ENCODE measurements around the gene POU6F2. TPM values are rescaled to one million over a fixed set of nuclear protein-coding genes. Genes with fewer than 3 reads are reported as not detected.

POU6F2 gene
- total RNA-seq, 1 donor from 2014 or later, result 1.1 TPM

- H3K9me3 Mint-ChIP-seq (ENCODE audit: unreplicated experiment), result no peaks in the 10 kb centered on the region
- H3K4me3 Mint-ChIP-seq (ENCODE audit: unreplicated experiment), result no peak overlapping the region
- DNase-seq (ENCODE audit: low spot score), result no peak
- no peak for TF ChIP-seq CTCF (IDR thresholded peaks at IDR 0.05; ENCODE audit: unreplicated experiment)
- no peaks in the 10 kb centered on the region for H3K4me1 Mint-ChIP-seq (ENCODE audit: unreplicated experiment)
- H3K36me3 Mint-ChIP-seq (ENCODE audit: low read depth, unreplicated experiment), result no peaks in the 10 kb centered on the region
- no peak overlapping the region for H3K27ac Mint-ChIP-seq (ENCODE audit: unreplicated experiment)
- H3K27me3 Mint-ChIP-seq (ENCODE audit: unreplicated experiment), result peaks cover 1% of the 10 kb centered on the region
These were observed 39.7 kb downstream of the POU6F2 start for GRCh38 chr7:39017369-39017915.

GRCh38 chr7:39022796-39023195, 45.1 kb downstream of the POU6F2 start:
- TF ChIP-seq CTCF (IDR thresholded peaks at IDR 0.05; ENCODE audit: unreplicated experiment), result no peak
- Mint-ChIP-seq H3K4me1 (ENCODE audit: unreplicated experiment) (no peaks in the 10 kb centered on the region), H3K4me3 (ENCODE audit: unreplicated experiment) (no peak overlapping the region), H3K9me3 (ENCODE audit: unreplicated experiment) (no peaks in the 10 kb centered on the region), H3K36me3 (ENCODE audit: low read depth, unreplicated experiment) (no peaks in the 10 kb centered on the region), H3K27me3 (ENCODE audit: unreplicated experiment) (no peaks in the 10 kb centered on the region), H3K27ac (ENCODE audit: unreplicated experiment) (no peak overlapping the region)
- DNase-seq (ENCODE audit: low spot score), result no peak

- DNase-seq (ENCODE audit: low spot score), result no peak
These were observed 49.8 kb downstream of the POU6F2 start for GRCh38 chr7:39027491-39027890.

GRCh38 chr7:39033885-39034624, 56.3 kb downstream of the POU6F2 start:
- Mint-ChIP-seq H3K4me1 (ENCODE audit: unreplicated experiment) (no peaks in the 10 kb centered on the region), H3K36me3 (ENCODE audit: low read depth, unreplicated experiment) (no peaks in the 10 kb centered on the region), H3K27ac (ENCODE audit: unreplicated experiment) (no peak overlapping the region), H3K9me3 (ENCODE audit: unreplicated experiment) (no peaks in the 10 kb centered on the region), H3K27me3 (ENCODE audit: unreplicated experiment) (no peaks in the 10 kb centered on the region), H3K4me3 (ENCODE audit: unreplicated experiment) (no peak overlapping the region)
- DNase-seq (ENCODE audit: low spot score), result no peak
- no peak for TF ChIP-seq CTCF (IDR thresholded peaks at IDR 0.05; ENCODE audit: unreplicated experiment)

More at GRCh38 chr7:39027491-39027890, 49.8 kb downstream of the POU6F2 start:
- Mint-ChIP-seq H3K4me3 (ENCODE audit: unreplicated experiment) (no peak overlapping the region), H3K27ac (ENCODE audit: unreplicated experiment) (no peak overlapping the region), H3K9me3 (ENCODE audit: unreplicated experiment) (no peaks in the 10 kb centered on the region), H3K27me3 (ENCODE audit: unreplicated experiment) (no peaks in the 10 kb centered on the region), H3K36me3 (ENCODE audit: low read depth, unreplicated experiment) (no peaks in the 10 kb centered on the region), H3K4me1 (ENCODE audit: unreplicated experiment) (no peaks in the 10 kb centered on the region)
- TF ChIP-seq CTCF (IDR thresholded peaks at IDR 0.05; ENCODE audit: unreplicated experiment), result no peak

- Mint-ChIP-seq H3K27ac (ENCODE audit: unreplicated experiment) (no peak overlapping the region), H3K4me3 (ENCODE audit: unreplicated experiment) (no peak overlapping the region), H3K4me1 (ENCODE audit: unreplicated experiment) (no peaks in the 10 kb centered on the region), H3K27me3 (ENCODE audit: unreplicated experiment) (no peaks in the 10 kb centered on the region), H3K9me3 (ENCODE audit: unreplicated experiment) (no peaks in the 10 kb centered on the region), H3K36me3 (ENCODE audit: low read depth, unreplicated experiment) (no peaks in the 10 kb centered on the region)
- no peak for TF ChIP-seq CTCF (IDR thresholded peaks at IDR 0.05; ENCODE audit: unreplicated experiment)
- DNase-seq (ENCODE audit: low spot score), result no peak
These were observed 57.4 kb downstream of the POU6F2 start for GRCh38 chr7:39035156-39035555.
